Stimulated activated CD8-positive, alpha-beta memory T cell treated with anti-CD3 and anti-CD28 coated beads, Interleukin-7, amount 100 ng/mL, for 24 hours (primary cell): ENCODE results near the gene PHLPP1.

Source experiments
- DNase-seq: peaks from one replicate; pipeline ENCODE4 v3.0.0-alpha.2; 2020; ENCODE audit warnings: low read depth

The PHLPP1 gene

DNA sequence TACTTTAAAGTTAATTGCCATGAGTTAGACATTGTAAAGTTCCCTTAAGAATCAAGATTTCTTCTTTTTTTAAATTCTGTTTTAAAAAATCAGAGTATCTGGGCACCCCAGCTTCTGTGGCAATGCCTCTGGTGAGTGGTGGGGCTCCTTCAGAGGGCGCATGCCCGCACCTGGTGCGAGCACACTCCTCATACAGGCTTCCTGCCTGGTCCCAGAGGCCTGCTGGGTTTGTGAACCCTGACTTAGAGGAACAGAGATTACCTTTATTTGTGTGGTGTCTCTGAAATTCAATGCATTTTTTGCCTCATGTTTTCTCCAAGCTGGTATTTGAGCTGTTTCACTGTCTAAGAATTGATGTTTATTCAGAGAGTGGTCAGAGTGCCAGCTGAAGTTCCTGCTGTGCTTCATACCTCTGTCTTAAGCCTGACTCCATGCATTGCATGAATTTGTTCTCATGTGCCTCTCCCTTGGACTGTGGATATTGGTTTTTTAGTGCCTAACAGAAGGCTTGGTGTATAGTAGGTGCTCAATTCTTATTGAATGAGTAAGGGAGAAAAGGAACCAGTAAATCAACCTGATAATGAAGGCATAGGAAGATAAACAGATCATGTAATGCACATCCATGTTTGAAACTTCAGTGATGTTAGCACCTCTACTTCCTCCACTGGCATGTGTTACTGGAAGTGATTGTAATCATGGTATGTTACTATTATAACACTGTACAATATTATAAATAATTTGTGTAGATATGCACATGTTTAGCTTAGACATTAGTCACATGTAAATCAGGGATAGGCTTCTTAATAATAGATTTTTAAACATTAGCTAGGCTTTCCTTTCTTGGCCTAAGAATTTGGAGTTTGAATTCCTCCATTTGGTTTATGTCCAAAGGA is 29.0 kb downstream of the PHLPP1 start:
- DNase-seq = no peak

DNA sequence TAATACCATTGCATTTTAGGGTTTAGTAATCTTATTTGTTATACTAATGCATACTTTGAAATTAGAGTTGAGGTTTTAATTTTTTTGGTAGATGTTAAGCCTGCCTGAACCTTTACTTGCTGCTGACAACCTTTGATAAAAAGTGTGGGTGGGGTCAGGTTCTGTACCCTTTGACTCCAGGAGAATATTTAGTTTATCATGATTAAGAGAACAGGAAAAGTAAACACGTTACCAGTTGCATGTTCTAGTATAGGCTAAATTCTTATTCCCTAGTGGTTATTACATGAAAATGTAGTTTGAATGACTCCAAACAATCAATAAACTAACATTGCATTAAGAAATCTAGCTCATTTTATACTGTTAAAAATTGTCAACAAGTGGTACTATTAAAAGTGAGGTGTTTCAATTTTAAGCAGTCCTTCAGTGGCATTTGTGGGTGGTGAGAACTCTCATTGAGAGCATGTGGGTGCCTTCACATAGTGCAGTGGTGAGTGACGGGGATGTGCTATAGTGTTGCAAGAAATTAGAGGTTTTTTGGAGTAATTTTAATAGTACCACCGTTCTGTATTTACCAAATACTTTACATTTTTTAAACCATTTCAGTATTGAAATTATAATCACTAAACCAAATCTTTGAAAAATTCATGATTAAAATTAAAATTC is 29.9 kb downstream of the PHLPP1 start:
- no peak for DNase-seq

DNA sequence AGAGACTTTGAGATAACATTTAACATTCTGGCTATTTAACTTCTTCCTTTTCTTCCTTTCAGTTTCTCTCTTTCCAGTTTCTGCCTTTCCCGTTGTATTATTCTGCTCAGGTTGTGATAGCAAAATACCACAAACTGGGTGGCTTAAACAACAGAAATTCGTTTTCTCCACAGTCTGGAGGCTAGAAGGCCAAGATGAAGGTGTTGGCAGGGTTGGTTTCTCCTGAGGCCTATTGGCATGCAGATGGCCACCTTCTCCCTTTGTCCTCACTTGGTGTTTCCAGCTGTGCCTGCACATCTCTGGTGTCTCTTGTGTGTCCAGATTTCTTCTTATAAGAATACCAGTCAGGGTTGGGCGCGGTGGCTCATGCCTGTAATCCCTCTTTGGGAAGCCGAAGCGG is 34.0 kb downstream of the PHLPP1 start:
- DNase-seq = no peak

DNA sequence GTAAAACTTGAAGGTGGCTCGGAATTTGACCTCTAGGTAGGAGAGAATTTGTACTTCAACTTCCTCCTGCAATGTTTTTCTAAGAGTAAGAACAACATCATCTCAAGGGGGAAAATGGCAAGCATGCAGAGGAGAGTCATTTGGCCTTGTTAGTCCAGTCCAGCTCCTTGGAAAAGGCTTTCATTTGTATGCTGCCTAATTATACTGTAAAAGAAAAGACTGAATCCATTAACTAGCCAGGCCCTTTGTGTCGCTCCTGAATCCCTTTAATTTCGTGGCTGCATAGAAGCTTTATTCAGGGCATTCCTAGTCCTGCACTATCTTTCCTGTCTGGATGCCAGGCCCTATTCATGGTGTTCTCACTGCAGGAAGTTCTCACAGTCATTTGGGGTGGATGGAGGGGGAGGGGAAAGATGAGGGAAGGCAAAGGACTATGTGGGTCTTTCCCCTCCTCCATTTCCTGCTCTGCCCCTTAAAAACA is 36.0 kb downstream of the PHLPP1 start:
- no peak for DNase-seq

DNA sequence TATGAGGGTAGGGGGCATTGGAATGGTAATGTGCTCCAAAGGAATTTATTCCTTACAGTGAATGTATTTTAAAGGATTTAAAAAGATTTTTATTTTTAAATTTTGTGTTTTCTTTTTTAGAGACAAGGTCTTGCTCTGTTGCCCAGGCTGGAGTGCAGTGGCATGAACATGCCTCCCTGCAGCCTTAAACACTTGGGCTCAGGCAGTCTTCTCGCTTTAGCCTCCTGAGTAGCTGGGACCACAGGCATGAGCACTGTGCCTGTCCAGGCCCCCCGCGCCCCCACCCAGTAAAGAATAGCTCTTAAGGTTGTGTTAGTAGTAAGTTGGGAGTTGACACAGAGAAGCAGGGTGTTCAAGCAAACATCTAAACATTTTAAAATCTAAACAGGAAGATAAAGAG is 36.6 kb downstream of the PHLPP1 start:
- no peak for DNase-seq

DNA sequence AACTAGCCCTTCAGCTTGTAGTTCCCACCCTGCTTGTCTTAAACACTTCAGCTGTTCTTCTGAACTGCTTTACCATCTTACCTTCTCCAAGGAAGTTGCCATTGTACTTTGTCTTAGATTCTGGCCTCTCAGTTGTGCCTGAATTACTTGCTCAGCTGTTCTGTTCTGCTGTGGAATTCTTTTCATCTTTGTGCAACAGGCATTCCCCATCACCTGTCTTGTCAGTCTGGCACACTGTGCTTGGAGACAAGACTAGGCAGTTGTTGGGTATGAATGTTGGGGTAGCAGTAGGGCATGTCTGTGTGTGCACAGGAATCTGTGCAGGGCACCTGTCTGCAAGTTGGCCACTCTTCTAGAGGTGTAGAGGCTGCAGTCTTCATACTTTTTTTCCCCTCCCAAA is 38.7 kb downstream of the PHLPP1 start:
- no peak for DNase-seq

DNA sequence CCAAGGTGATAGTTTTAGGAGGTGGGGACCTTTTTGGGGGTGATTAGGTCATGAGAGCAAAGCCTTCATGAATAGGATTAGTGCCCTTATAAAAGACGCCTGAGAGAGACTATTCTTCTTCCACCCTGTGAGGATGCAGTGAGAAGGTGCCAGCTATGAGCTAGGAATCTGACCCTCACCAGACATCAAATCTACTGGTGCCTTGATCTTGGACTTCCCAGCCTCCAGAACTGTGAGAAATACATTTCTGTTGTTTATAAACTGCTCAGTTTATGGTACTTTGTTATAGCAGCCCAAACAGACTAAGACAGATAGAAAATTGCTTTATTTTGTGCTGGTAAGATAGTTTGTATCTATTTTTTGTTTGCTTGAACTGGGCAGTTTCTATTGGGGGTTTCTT is 40.1 kb downstream of the PHLPP1 start:
- no peak for DNase-seq

DNA sequence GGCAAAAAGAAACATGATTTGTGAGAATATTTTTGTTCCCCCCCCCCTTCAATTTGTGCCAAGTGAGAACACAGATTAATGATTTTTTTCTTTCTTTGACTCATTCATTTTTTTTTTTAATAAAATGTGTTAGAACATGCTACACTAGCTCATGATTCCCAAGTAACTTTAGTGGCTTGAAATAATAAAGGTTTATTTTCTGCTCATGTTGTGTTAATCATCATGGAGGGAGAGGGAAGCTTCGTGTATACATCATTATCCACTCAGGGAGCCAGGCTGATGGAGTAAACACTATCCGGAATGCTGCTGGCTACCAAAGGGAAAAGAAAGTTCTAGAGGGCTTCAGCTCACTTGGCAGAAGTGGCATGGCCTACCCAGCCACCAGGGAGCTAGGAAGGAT is 40.6 kb downstream of the PHLPP1 start:
- no peak for DNase-seq

DNA sequence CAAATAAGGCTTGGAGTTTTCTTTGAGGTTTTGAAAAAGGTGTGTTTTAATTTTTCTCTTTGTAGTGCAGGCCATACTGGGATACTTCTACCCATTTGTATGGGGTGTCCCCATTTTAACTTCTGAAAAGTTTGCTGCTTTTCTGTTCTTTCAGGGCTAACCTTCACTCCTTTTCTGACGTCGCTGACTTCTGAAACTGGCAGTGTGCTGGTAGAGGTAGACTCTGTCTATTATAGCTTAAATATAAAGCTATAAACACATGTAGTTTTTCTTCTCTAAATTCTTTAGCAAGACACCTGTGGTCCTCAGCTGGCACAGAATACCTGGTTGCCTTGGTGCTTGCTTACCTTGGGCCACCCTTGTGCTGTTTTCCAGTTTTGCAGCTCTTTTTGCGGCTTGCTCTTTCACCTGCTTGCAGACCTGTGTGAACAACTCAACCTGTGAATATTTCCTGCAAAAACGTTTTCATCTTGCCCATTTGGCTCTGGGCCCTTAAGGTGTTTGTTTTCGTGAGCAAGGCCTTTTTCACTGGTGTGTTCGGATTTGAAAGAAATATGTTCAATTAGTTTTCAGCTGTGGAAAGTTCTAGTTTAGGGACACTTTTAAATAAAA is 42.2 kb downstream of the PHLPP1 start:
- DNase-seq = no peak

DNA sequence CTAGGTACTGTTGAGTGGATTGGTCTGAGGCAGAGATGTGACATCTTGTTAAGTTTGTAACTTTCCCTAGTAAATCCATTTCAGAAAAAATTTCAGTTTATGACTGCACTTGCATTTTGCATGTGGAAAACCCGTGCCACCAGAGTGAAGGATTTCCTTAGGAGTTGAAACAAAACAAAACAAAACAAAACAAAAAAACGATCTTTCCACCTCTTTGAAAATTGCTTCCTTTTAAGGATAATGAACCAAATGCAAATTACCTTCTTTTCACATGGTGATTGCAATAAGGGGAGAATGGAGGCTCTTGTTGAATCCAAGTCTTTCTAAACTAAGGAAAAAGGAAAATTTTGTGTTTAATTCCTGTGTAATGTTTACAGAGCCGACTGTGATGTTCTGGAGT is 43.2 kb downstream of the PHLPP1 start:
- no peak for DNase-seq

DNA sequence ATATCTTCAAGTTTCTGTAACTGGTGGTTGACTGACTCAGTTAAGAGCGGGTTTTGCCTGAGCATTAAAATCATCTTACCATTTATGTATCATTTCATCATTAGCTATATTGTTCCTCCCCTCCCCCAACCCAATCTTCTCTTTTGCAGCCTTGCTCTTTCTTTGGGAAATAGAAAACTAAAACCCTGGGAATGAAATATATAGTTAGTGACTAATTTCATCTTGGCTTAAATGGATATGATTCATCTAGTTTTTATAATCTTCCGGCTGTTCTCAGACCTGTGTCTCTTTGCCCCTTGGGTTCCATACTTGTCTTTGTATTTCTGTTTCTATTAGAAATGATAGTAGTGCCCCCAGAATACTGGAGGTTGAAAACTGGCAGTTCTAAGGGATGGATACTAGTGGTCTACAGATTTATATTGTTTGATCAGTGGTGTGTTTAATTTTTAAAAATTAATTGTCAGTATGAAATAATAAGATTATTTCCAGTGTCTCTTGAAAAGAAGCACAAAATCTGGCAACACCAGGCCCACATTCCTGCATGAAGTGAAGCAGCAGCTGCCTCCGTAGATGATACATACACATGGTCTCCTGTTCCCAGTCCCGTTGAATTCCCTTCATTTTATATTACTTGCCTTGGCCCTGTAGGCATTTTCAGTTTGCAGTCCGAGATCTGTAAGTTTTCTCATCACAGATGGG is 44.5 kb downstream of the PHLPP1 start:
- DNase-seq = no peak

DNA sequence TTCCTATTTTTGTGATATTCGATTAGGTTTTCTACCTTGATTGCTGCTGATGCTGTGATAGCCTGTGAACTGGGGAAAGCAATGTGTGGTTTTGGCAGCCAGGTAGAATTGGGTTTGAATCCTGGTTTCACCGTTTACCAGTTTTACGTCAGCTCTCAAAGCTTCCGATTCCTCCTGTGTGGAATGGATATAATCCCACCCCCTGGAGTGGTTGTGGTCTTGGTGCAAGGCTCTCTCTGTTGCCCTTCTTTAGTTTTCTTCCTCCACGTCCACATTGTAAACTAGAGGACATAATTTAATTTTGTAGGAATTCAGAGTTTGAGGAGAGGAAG is 45.0 kb downstream of the PHLPP1 start:
- no peak for DNase-seq

DNA sequence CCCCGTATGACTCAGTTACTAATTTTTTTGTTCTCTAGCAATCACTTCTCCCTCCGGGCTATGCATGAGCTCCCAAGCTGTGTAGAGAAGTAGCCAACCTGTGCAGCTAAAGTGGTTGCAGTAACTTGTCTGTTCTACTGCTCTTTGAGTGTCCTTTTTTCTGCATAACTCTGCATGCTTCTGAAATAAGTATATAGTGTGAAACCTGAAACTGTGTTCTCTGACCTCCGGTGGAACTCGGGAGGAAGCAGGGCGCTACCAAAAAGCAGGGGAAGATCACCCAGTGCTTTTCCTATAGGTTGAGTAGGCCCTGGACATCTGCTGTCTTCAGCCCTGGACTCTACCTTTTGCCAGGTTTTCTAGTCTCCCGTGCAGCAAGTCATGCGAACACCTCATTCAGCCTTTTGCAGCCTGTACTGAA is 47.8 kb downstream of the PHLPP1 start:
- DNase-seq = no peak

DNA sequence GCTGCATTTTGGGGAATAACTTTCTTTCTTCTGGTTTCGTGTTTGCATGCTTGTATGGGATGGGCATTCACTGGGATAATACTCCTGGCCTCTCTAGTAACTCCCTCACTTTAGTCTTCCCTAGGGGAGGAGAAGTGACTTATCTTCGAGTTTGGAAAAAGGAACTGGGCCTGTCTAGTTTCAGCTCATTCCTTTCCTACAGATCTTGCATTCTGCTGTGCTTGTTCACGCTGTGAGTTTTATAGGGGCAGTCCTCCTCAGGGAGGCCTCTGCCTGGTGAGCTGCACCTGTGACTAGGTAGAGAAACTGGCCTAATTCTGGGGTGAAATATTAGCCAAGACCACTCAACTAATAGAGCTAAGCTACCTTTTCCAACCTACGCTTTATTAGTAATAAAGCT is 50.9 kb downstream of the PHLPP1 start:
- no peak for DNase-seq

DNA sequence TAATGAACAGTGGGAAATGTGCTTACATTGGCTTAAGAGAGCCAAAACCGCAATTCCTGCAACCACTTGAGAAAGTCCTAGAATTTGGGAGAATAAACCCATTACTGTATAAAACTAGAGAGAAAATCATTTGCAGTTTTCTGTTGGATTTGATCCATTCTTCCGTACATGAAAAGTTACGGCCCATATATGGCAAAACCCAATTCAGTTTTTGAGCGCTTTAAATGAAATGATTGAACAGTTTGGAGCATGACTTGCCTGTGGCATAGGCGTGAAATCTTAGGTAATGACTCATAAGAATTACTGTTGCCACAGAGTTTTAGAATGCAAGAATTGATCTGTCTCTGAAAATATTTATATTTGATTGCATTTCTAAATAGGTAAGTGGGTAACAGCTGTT is 52.0 kb downstream of the PHLPP1 start:
- no peak for DNase-seq

DNA sequence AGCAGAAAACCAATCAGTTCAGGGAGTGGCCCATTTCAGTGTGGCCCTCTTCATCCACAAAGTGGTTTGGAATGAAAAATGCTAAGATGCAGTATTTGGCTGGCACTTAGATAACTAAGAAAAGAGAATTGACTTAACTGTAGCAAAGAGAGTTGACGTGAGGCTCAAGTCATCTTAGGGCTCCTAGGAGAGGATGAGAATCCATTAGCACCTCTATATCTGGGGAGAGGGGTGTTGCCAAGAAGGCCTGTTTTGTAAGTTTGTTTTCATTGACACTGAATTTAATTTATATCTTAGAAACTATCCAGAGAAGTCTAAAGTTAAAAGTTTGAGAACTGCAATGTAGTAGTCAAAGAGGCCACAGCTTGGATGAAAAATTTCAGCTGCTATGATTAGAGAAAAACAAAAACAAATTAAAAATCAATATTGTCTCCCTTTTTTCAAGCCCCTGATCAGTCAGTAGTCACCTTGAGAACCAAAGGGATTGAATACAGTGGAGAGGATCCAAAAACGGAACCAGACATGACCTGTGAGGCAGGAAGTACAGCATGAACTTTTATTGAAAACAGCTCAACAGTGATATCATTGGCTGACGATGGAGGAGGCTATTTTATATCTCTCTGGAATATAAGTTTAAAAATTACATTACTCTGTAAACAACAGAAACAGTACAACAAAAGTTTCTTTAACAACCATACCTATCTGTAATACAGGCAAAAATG is 52.7 kb downstream of the PHLPP1 start:
- no peak for DNase-seq

DNA sequence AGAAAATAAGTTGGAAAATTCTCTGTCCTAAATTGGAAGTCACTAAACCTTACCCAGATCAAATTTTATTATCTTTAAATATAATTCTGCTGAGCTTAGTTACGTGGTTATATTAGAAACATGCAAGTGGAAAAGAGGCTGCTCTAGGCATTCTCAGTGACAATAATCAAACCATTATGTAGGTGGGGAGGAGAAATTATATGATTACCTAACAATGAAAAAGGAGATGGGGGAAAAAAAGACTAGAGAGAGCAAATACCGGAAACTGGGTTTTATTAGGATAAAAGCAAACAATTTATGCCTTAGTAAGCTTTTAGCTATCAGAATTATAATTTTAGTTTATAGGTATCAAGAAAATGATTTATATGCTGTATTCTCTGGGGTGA is 53.2 kb downstream of the PHLPP1 start:
- DNase-seq = no peak

DNA sequence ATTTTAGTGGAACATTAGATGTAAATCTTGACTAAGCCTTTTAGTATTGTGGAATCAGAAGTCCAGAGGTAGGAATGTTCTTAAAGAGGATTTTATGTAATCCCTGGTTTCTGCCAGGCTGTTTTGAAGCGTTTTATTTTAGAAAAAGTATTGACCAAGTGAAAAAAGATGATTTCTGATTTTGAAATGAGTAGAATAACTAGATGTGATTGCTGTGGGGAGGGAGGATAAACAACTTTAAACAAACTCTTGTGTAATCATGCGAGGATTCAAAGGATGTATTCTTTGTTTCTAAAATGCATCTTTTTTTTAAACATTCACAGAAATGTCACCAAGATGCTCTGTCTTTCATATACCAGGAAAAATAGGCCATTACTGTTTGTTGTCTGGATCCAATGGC is 53.9 kb downstream of the PHLPP1 start:
- no peak for DNase-seq

DNA sequence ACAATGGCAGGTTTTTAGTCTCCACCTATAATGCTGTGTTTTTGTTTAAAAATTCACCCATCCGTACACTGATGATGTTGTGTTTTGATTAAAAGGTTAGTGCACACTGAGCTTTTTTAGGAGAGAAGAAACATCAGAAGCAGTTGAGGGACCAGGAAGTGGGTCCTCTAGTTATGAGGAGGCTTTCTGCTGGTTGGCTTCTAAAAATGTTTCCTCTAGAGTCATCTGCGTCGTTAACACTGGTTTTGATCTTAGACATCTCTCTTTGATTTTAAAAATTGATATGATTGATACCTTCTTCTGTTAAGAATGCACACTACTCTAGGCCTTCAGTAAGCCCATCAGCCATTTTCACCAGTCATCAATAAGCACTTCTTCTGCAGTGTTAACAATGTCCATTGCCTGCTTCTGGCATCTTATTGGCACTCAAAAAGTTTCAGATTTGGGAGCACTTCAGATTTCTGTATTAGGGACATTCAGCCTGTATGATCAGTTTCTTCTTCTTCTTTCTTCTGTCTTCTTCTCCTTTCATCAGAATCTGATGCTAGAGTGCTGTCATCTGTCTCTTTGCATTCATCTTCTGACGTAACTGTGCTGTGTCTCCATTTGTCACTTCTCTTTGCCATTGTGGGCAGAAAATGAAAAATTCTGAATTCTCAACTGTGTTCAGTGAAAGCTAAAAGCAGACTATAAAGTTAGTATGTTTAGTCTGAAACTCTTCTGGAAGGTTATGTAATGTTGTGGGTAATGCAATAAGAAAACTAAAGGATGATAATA is 56.3 kb downstream of the PHLPP1 start:
- DNase-seq = no peak

DNA sequence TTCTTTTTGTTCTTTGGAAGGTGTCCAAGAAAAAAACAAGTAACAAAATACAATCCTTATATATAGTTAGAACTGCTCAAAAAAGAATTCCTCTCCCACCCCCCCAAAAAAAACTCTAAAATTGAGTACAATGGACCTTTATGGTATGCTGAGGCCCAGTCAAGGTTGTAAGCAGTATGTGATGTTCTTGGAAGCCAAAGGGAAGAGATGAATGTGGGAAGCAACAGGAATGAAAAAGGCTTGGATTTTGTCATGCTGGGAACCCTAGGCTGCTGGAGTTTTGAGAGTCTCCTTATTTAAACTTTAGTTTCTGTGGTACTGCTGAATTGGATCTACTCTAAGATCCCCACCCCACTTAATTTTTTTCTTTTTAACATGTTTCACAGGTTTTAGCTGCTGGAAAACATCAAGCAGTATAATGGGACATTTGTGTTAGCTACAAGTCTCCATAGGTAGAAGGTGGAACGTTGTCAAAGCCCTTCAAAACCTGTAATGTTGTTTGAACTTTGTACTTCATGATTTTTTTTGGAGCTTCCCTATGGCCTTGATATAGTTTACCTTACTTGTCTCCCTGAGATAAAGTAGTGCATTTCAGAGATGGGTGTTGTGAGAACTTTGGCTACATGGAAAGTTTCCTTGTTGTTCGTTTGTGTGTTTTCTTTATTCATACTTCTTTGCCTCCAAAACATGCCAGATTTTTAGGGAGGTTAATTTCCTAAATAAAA is 57.7 kb downstream of the PHLPP1 start:
- DNase-seq = no peak

DNA sequence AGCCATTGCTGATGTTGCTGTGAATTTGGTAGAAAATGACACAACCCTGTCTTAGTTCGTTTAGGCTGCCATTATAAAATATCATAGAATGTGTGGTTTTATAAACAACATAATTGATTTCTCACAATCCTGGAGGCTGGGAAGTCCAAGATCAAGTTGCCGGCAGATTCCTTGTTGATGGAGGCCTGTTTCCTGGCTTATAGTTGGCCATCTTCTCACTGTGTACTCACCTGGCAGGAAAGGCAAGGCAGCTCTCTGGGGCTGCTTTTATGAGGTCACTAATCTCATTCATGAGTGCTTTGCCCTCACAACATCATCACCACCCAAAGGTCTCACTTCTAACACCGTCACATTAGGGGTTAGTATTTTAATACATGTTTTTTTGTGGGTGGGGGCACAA is 58.4 kb downstream of the PHLPP1 start:
- no peak for DNase-seq
